ENCODE measurements around the gene VCAN. TPM values are rescaled to one million over a fixed set of nuclear protein-coding genes. Genes with fewer than 3 reads are reported as not detected.

The VCAN gene
- total RNA-seq, 6 experiments from 2014 or later, result 18.8 to 25.5 (median 22.5) TPM

DNA sequence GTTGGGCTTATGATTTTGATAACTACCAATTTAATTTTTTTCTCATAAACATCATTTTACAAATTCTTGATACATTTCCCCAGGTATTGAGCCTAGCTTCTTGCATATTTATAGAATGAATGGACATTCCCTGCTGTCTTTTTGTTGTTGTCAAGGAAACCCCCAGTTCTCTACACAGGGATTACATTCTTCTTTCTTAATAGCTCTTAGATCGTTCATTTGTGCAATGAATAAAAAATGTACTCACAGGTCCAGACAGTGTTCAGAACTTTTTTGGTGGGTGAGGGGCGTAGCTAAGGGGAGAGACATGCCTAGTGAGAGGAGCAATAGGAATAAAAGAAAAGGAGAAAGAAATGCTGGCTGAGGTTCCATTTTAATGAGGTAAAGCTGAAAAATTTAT lies 58.6 kb downstream of the VCAN start:
- Mint-ChIP-seq H3K36me3 (ENCODE audit: low read depth) (no peaks in the 10 kb centered on the region), H3K4me3 (no peak overlapping the region), H3K9me3 (no peaks in the 10 kb centered on the region), H3K4me1 (ENCODE audit: low read depth) (no peaks in the 10 kb centered on the region), H3K27ac (no peak overlapping the region), H3K27me3 (ENCODE audit: insufficient read depth) (peaks cover 2% of the 10 kb centered on the region; the same call in 1 of the 2 replicates)
- TF ChIP-seq, protein P1, sequence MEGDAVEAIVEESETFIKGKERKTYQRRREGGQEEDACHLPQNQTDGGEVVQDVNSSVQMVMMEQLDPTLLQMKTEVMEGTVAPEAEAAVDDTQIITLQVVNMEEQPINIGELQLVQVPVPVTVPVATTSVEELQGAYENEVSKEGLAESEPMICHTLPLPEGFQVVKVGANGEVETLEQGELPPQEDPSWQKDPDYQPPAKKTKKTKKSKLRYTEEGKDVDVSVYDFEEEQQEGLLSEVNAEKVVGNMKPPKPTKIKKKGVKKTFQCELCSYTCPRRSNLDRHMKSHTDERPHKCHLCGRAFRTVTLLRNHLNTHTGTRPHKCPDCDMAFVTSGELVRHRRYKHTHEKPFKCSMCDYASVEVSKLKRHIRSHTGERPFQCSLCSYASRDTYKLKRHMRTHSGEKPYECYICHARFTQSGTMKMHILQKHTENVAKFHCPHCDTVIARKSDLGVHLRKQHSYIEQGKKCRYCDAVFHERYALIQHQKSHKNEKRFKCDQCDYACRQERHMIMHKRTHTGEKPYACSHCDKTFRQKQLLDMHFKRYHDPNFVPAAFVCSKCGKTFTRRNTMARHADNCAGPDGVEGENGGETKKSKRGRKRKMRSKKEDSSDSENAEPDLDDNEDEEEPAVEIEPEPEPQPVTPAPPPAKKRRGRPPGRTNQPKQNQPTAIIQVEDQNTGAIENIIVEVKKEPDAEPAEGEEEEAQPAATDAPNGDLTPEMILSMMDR (IDR thresholded peaks at IDR 0.05), result no peak
- DNase-seq, result no peak

DNA sequence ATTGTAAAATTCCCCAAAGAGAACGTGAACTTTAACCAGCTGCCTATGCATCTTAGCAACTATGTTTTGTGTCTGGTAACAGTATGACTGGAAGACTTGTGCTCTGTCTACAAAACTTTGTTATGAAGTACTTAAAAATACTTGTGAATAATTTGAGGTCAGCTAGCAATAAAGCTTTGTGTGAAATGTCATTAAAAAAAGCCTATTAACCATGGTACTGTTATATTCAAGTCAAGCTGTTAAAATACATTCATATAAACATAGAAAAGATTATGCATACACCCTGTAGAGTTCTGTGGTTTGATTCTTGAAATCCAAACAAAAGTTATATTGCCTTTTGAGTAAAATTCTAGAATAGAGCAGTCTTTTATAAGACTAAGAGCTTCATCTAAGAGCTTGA lies 60.1 kb downstream of the VCAN start:
- TF ChIP-seq, protein P1 (IDR thresholded peaks at IDR 0.05), result no peak
- no peak for DNase-seq
- H3K36me3 Mint-ChIP-seq (ENCODE audit: low read depth), result no peaks in the 10 kb centered on the region
- peaks cover 8% of the 10 kb centered on the region for H3K4me1 Mint-ChIP-seq (ENCODE audit: low read depth)
- no peak overlapping the region for H3K27ac Mint-ChIP-seq
- H3K4me3 Mint-ChIP-seq, result no peak overlapping the region
- no peaks in the 10 kb centered on the region for H3K9me3 Mint-ChIP-seq
- H3K27me3 Mint-ChIP-seq (ENCODE audit: insufficient read depth), result peaks cover 2% of the 10 kb centered on the region

DNA sequence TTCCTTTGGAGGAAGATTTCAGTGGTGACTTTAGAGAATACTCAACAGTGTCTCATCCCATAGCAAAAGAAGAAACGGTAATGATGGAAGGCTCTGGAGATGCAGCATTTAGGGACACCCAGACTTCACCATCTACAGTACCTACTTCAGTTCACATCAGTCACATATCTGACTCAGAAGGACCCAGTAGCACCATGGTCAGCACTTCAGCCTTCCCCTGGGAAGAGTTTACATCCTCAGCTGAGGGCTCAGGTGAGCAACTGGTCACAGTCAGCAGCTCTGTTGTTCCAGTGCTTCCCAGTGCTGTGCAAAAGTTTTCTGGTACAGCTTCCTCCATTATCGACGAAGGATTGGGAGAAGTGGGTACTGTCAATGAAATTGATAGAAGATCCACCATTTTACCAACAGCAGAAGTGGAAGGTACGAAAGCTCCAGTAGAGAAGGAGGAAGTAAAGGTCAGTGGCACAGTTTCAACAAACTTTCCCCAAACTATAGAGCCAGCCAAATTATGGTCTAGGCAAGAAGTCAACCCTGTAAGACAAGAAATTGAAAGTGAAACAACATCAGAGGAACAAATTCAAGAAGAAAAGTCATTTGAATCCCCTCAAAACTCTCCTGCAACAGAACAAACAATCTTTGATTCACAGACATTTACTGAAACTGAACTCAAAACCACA lies 67.4 kb downstream of the VCAN start:
- H3K9me3 Mint-ChIP-seq, result no peaks in the 10 kb centered on the region
- H3K27me3 Mint-ChIP-seq (ENCODE audit: insufficient read depth), result no peaks in the 10 kb centered on the region; the same call in none of the 2 replicates

GRCh38 chr5:83539463-83539790 lies 67.9 kb downstream of the VCAN start:
- TF ChIP-seq, protein P1 (IDR thresholded peaks at IDR 0.05), result no peak
- no peak overlapping the region for H3K4me3 Mint-ChIP-seq
- no peak overlapping the region for H3K27ac Mint-ChIP-seq
- no peaks in the 10 kb centered on the region for H3K9me3 Mint-ChIP-seq
- no peak for DNase-seq
- no peaks in the 10 kb centered on the region; the same call in 1 of the 2 replicates for H3K36me3 Mint-ChIP-seq (ENCODE audit: low read depth)
- H3K4me1 Mint-ChIP-seq (ENCODE audit: low read depth), result peaks cover 8% of the 10 kb centered on the region
- H3K27me3 Mint-ChIP-seq (ENCODE audit: insufficient read depth), result no peaks in the 10 kb centered on the region; the same call in 1 of the 2 replicates

More for the DNA sequence above, 67.4 kb downstream of the VCAN start:
- H3K4me1 Mint-ChIP-seq (ENCODE audit: low read depth), result peaks cover 8% of the 10 kb centered on the region
- no peak overlapping the region for H3K27ac Mint-ChIP-seq
- TF ChIP-seq, protein P1 (IDR thresholded peaks at IDR 0.05), result no peak
- no peaks in the 10 kb centered on the region; the same call in 1 of the 2 replicates for H3K36me3 Mint-ChIP-seq (ENCODE audit: low read depth)
- no peak for DNase-seq
- H3K4me3 Mint-ChIP-seq, result no peak overlapping the region

GRCh38 chr5:83540105-83540504 lies 68.6 kb downstream of the VCAN start:
- H3K4me3 Mint-ChIP-seq, result no peak overlapping the region
- TF ChIP-seq, protein P1 (IDR thresholded peaks at IDR 0.05), result no peak
- peaks cover 8% of the 10 kb centered on the region for H3K4me1 Mint-ChIP-seq (ENCODE audit: low read depth)
- no peaks in the 10 kb centered on the region; the same call in 1 of the 2 replicates for H3K27me3 Mint-ChIP-seq (ENCODE audit: insufficient read depth)
- no peaks in the 10 kb centered on the region for H3K9me3 Mint-ChIP-seq
- no peaks in the 10 kb centered on the region; the same call in 1 of the 2 replicates for H3K36me3 Mint-ChIP-seq (ENCODE audit: low read depth)
- no peak overlapping the region for H3K27ac Mint-ChIP-seq
- DNase-seq, result no peak
